Liver (tissue), 9 donors: ENCODE measurements around the gene CAMK2N2. TPM values are rescaled to one million over a fixed set of nuclear protein-coding genes. Genes with fewer than 3 reads are reported as not detected.

Experiments used
- DNase-seq: peaks from one replicate; pipeline ENCODE4 v3.0.0-alpha.2; 2017; ENCODE audit warnings: low spot score
- H3K27ac ChIP-seq, 2 donors: one replicate each; pipeline ENCODE4 v1.7.0; 2013; ENCODE audit warnings: inconsistent platforms in 2 of 2, low read length in 2 of 2, control low read depth in 1 of 2, low read depth in 1 of 2, mild to moderate bottlenecking in 1 of 2
- H3K27me3 ChIP-seq, 4 donors: one replicate each; pipeline versions ENCODE4 v1.6.1 to v1.7.0; 2013; ENCODE audit warnings: low read length in 3 of 4, inconsistent platforms in 1 of 4, mild to moderate bottlenecking in 1 of 4, moderate library complexity in 1 of 4; ENCODE audit not compliant: control insufficient read depth in 4 of 4, insufficient read depth in 4 of 4
- H3K36me3 ChIP-seq, 4 donors: one replicate each; pipeline versions ENCODE4 v1.6.1 to v1.7.0; 2013; ENCODE audit warnings: low read length in 3 of 4, mild to moderate bottlenecking in 3 of 4, low read depth in 1 of 4, moderate library complexity in 1 of 4; ENCODE audit not compliant: control insufficient read depth in 4 of 4, insufficient read depth in 3 of 4
- H3K4me1 ChIP-seq, 4 donors: one replicate each; pipeline versions ENCODE4 v1.6.1 to v1.7.0; 2013; ENCODE audit warnings: low read length in 3 of 4, mild to moderate bottlenecking in 3 of 4, moderate library complexity in 1 of 4; ENCODE audit not compliant: control insufficient read depth in 4 of 4, insufficient read depth in 4 of 4
- H3K4me3 ChIP-seq, 3 donors: one replicate each; pipeline versions ENCODE4 v1.6.1 to v1.7.0; 2013; ENCODE audit warnings: low read length in 3 of 3, control low read depth in 1 of 3, low read depth in 1 of 3, mild to moderate bottlenecking in 1 of 3
- H3K9ac ChIP-seq, 2 donors: one replicate each; pipeline ENCODE4 v1.7.0; 2013; ENCODE audit warnings: low read length in 2 of 2, mild to moderate bottlenecking in 2 of 2, moderate library complexity in 2 of 2, control low read depth in 1 of 2, low read depth in 1 of 2
- H3K9me3 ChIP-seq, 4 donors: one replicate each; pipeline versions ENCODE4 v1.6.1 to v1.7.0; 2013; ENCODE audit warnings: low read length in 3 of 4; ENCODE audit not compliant: control insufficient read depth in 4 of 4
- EGR1 ChIP-seq, 2 donors: IDR thresholded peaks; 2 replicates each; pipeline ENCODE4 v1.6.1; 2016 to 2018; ENCODE audit warnings: antibody characterized with exemption in 2 of 2, low read depth in 2 of 2
- FOXA1 ChIP-seq: IDR thresholded peaks from 2 replicates; pipeline ENCODE4 v1.6.1; 2016; ENCODE audit warnings: antibody characterized with exemption
- HNF4A ChIP-seq, 2 donors: conservative IDR thresholded peaks; 2 replicates each; pipeline ENCODE4 v1.6.1; 2016; ENCODE audit warnings: antibody characterized with exemption in 2 of 2, mild to moderate bottlenecking in 2 of 2
- HNF4G ChIP-seq: IDR thresholded peaks from 2 replicates; pipeline ENCODE4 v1.6.1; 2016; ENCODE audit warnings: antibody characterized with exemption
- JUND ChIP-seq, 2 donors: IDR thresholded peaks; 2 replicates each; pipeline ENCODE4 v1.6.1; 2016; ENCODE audit warnings: antibody characterized with exemption in 2 of 2
- NR2F2 ChIP-seq: IDR thresholded peaks from 2 replicates; pipeline ENCODE4 v1.6.1; 2016; ENCODE audit warnings: antibody characterized with exemption
- RXRA ChIP-seq, 2 donors: IDR thresholded peaks; 2 replicates each; pipeline ENCODE4 v1.6.1; 2017 to 2018; ENCODE audit warnings: antibody characterized with exemption in 2 of 2, mild to moderate bottlenecking in 1 of 2
- SP1 ChIP-seq: IDR thresholded peaks from 2 replicates; pipeline ENCODE4 v1.6.1; 2018; ENCODE audit warnings: antibody characterized with exemption, mild to moderate bottlenecking
- TAF1 ChIP-seq: conservative IDR thresholded peaks from 2 replicates; pipeline ENCODE4 v1.6.1; 2016; ENCODE audit warnings: antibody characterized with exemption, mild to moderate bottlenecking
- YY1 ChIP-seq: IDR thresholded peaks from 2 replicates; pipeline ENCODE4 v1.6.1; 2016; ENCODE audit warnings: antibody characterized with exemption, mild to moderate bottlenecking
- ZBTB33 ChIP-seq: IDR thresholded peaks from 2 replicates; pipeline ENCODE4 v1.6.1; 2016; ENCODE audit warnings: antibody characterized with exemption
- WGBS: extraction: QIAGEN DNeasy Blood & Tissue Kit; methylation state at CpG from one replicate; pipeline ENCODE4 v1.1.7; 2013; 5-methylcytosine and 5-hydroxymethylcytosine counted together
- polyA plus RNA-seq, 2 donors: library from polyadenylated mRNA; stranded (reverse) in 1 of 2; unstranded in 1 of 2; fragments of 200-250 nt in 1 of 2; fragments of >200 nt in 1 of 2; fragmentation: Nextera tagmentation in 1 of 2; extraction: Ambion mirVana in 1 of 2; gene quantifications; one replicate each; pipeline versions ENCODE4 v1.2.1 to v1.2.3, GENCODE V29; 2013 to 2015
- total RNA-seq, 2 donors: library from RNA; depleted of rRNA; stranded (reverse); fragments of >200 nt; gene quantifications; one replicate each; pipeline ENCODE4 v1.2.3, GENCODE V29; 2014
- TF ChIP-seq, protein P1 (sequence below): IDR thresholded peaks from 2 replicates; pipeline ENCODE4 v1.6.1; 2016; ENCODE audit warnings: antibody characterized with exemption, mild to moderate bottlenecking
- TF ChIP-seq, protein P2 (sequence below): IDR thresholded peaks from 2 replicates; pipeline ENCODE4 v1.6.1; 2016; ENCODE audit warnings: antibody characterized with exemption
- TF ChIP-seq, protein P3 (sequence below): IDR thresholded peaks from 2 replicates; pipeline ENCODE4 v1.6.1; 2016; ENCODE audit warnings: antibody characterized with exemption
- donor health status: healthy.
- donor health status: healthy.
- donor health status: healthy.
- donor health status: healthy.
- donor health status: healthy.

The CAMK2N2 gene
- total and polyA plus RNA-seq, 4 donors = 0.61 TPM; not detected in 3

DNA sequence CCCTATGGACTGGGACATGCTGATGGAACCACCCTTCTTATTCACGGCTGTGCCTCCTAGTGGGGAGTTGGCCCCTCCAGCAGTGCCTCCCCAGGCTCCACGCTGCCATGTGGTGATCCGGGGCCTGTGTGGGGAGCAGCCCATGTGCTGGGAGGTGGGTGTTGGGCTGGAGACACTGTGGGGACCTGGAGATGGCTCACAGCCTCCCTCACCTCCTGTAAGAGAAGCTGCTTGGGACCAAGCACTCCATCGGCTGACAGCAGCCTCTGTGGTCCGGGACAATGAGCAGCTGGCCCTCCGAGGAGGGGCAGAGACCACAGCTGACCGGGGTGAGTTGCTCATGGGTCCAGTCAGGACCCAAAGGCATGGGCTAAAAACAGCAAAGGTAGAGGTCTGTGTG, 21.6 kb downstream of the CAMK2N2 start (continued):
- TF ChIP-seq, protein P1, sequence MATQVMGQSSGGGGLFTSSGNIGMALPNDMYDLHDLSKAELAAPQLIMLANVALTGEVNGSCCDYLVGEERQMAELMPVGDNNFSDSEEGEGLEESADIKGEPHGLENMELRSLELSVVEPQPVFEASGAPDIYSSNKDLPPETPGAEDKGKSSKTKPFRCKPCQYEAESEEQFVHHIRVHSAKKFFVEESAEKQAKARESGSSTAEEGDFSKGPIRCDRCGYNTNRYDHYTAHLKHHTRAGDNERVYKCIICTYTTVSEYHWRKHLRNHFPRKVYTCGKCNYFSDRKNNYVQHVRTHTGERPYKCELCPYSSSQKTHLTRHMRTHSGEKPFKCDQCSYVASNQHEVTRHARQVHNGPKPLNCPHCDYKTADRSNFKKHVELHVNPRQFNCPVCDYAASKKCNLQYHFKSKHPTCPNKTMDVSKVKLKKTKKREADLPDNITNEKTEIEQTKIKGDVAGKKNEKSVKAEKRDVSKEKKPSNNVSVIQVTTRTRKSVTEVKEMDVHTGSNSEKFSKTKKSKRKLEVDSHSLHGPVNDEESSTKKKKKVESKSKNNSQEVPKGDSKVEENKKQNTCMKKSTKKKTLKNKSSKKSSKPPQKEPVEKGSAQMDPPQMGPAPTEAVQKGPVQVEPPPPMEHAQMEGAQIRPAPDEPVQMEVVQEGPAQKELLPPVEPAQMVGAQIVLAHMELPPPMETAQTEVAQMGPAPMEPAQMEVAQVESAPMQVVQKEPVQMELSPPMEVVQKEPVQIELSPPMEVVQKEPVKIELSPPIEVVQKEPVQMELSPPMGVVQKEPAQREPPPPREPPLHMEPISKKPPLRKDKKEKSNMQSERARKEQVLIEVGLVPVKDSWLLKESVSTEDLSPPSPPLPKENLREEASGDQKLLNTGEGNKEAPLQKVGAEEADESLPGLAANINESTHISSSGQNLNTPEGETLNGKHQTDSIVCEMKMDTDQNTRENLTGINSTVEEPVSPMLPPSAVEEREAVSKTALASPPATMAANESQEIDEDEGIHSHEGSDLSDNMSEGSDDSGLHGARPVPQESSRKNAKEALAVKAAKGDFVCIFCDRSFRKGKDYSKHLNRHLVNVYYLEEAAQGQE = no peak
- TF ChIP-seq NR2F2 = no peak
- no peak for TF ChIP-seq SP1
- TF ChIP-seq TAF1 = no peak
- TF ChIP-seq JUND (IDR thresholded peaks at IDR 0.05) = no peak
- no peak for TF ChIP-seq HNF4A (conservative IDR thresholded peaks at IDR 0.05)
- TF ChIP-seq EGR1 (IDR thresholded peaks at IDR 0.05; ENCODE audit: low read depth in 2 of 2) = no peak
- TF ChIP-seq, protein P2, sequence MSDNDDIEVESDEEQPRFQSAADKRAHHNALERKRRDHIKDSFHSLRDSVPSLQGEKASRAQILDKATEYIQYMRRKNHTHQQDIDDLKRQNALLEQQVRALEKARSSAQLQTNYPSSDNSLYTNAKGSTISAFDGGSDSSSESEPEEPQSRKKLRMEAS = no peak
- TF ChIP-seq, protein P3, sequence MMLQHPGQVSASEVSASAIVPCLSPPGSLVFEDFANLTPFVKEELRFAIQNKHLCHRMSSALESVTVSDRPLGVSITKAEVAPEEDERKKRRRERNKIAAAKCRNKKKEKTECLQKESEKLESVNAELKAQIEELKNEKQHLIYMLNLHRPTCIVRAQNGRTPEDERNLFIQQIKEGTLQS = no peak
- TF ChIP-seq YY1 = no peak

GRCh38 chr3:184239221-184239620, 22.1 kb downstream of the CAMK2N2 start:
- TF ChIP-seq FOXA1 (no peak), NR2F2 (no peak), ZBTB33 (no peak), SP1 (no peak), HNF4G (no peak), RXRA (IDR thresholded peaks at IDR 0.05) (no peak)
- TF ChIP-seq, protein P3 = no peak
- TF ChIP-seq, protein P1 = no peak
- no peak overlapping the region for H3K27ac ChIP-seq
- WGBS = 90% methylated on average over 8 of the region's 8 CpGs
- H3K4me3 ChIP-seq = no peak overlapping the region
- peaks cover 9 to 19% (median 15%) of the 10 kb centered on the region in 4 donors for H3K4me1 ChIP-seq
- peaks cover 2 to 19% (median 11%) of the 10 kb centered on the region in 4 donors for H3K36me3 ChIP-seq
- no peaks in the 10 kb centered on the region for H3K27me3 ChIP-seq
- DNase-seq = no peak
- H3K9ac ChIP-seq = no peak overlapping the region
- H3K9me3 ChIP-seq = no peaks in the 10 kb centered on the region
